PC-9 (cell line): ENCODE data around the gene CPXM1. TPM values are rescaled to one million over a fixed set of nuclear protein-coding genes. Genes with fewer than 3 reads are reported as not detected.

Source experiments
- BruUV-seq: library from RNA; stranded (reverse); fragments of 400-500 nt; replicated peaks from 2 replicates; lab custom pipeline; 2021; lab: Mats Ljungman, UMichigan
- CTCF ChIA-PET: fragments of 300-600 bp; sonication (Branson Sonifier 250); formaldehyde crosslinking; loops from one replicate; lab custom pipeline; 2022; ENCODE audit warnings: antibody characterized with exemption; lab: Charles Lee
- POLR2A ChIA-PET: fragments of 300-600 bp; sonication (Branson Sonifier 250); formaldehyde crosslinking; loops from one replicate; lab custom pipeline; 2022; ENCODE audit warnings: antibody characterized with exemption; ENCODE audit not compliant: unreplicated experiment; lab: Charles Lee
- DNase-seq, 2 experiments: peaks; one replicate each; pipeline versions ENCODE4 v3.0.0 to v3.0.0-alpha.2; 2015 to 2022; ENCODE audit warnings: mixed read lengths in 1 of 2
- H2AFZ ChIP-seq: fragments of 200-600 bp; sonication (generic); 2 replicates; pipeline ENCODE4 v1.8.1; 2017; ENCODE audit warnings: antibody characterized with exemption
- H3F3A ChIP-seq: fragments of 200-600 bp; sonication (generic); 2 replicates; pipeline ENCODE4 v1.8.1; 2017; ENCODE audit warnings: antibody characterized with exemption, mild to moderate bottlenecking, low read depth; ENCODE audit not compliant: insufficient read depth
- H3K27ac ChIP-seq: fragments of 200-600 bp; sonication (generic); 2 replicates; pipeline ENCODE4 v1.6.1; 2016; ENCODE audit warnings: mixed run types
- H3K27me3 ChIP-seq: fragments of 200-600 bp; sonication (generic); 2 replicates; pipeline ENCODE4 v1.6.1; 2016; ENCODE audit warnings: low read depth, mixed run types; ENCODE audit not compliant: insufficient read depth
- H3K36me3 ChIP-seq: fragments of 200-600 bp; sonication (generic); 2 replicates; pipeline ENCODE4 v1.6.1; 2016; ENCODE audit warnings: low read depth, mixed run types
- H3K4me1 ChIP-seq: fragments of 200-600 bp; sonication (generic); replicated peaks from 2 replicates; pipeline ENCODE4 v1.6.1; 2016; ENCODE audit warnings: mixed run types; ENCODE audit not compliant: insufficient read depth
- H3K4me2 ChIP-seq: fragments of 200-600 bp; sonication (generic); 2 replicates; pipeline ENCODE4 v1.6.1; 2017; ENCODE audit warnings: mixed run types
- H3K4me3 ChIP-seq: fragments of 200-600 bp; sonication (generic); 2 replicates; pipeline ENCODE4 v1.6.1; 2016; ENCODE audit warnings: mixed run types
- H3K79me2 ChIP-seq: fragments of 200-600 bp; sonication (generic); 2 replicates; pipeline ENCODE4 v1.6.1; 2017; ENCODE audit warnings: low read depth, mixed run types
- H3K9me2 ChIP-seq: fragments of 200-600 bp; sonication (generic); 2 replicates; pipeline ENCODE4 v1.8.1; 2017; ENCODE audit warnings: mild to moderate bottlenecking; ENCODE audit not compliant: insufficient read depth
- H3K9me3 ChIP-seq: fragments of 200-600 bp; sonication (generic); 2 replicates; pipeline ENCODE4 v1.8.1; 2016; ENCODE audit warnings: low read depth; ENCODE audit not compliant: insufficient read depth
- H4K20me1 ChIP-seq: fragments of 200-600 bp; sonication (generic); 2 replicates; pipeline ENCODE4 v1.8.1; 2017; ENCODE audit not compliant: insufficient read depth
- CTCF ChIP-seq: fragments of 200-600 bp; sonication (generic); conservative IDR thresholded peaks from 2 replicates; pipeline ENCODE4 v1.6.1; 2017; ENCODE audit warnings: mixed run types, antibody characterized with exemption, mild to moderate bottlenecking, moderate library complexity
- EZH2 ChIP-seq: fragments of 200-600 bp; sonication (generic); IDR thresholded peaks from 2 replicates; pipeline ENCODE4 v1.8.0; 2017; ENCODE audit warnings: antibody characterized with exemption, low read depth
- intact Hi-C: fragments of 100-400 bp; cut with micrococcal nuclease; formaldehyde crosslinking; loops from one replicate; pipeline ENCODE4 v1.10.0; 2022; ENCODE audit not compliant: unreplicated experiment
- total RNA-seq: library from RNA; stranded (reverse); gene quantifications from 2 replicates; pipeline ENCODE4 v1.2.3, GENCODE V29; 2021

Gene CPXM1
- total RNA-seq, 1 experiment from 2014 or later: not detected

- DNase-seq: peak; percentile 85 to 94
- no peak overlapping the region; the same call in 1 of the 2 replicates for H2AFZ ChIP-seq
- ChIA-PET POLR2A (interaction anchor here (0.6 to 0.7 kb wide), 4 partner anchors 417 to 1917 kb away, joined by 3 to 9 read pairs (median 8); partner anchors contain the start of gene ADISSP), CTCF (interaction anchor here (0.6 to 0.9 kb wide), 2 partner anchors 47 to 509 kb away, joined by 3 read pairs; partner anchors contain the start of gene C20orf141)
- H3K9me3 ChIP-seq: no peaks in the 10 kb centered on the region
- no peaks in the 10 kb centered on the region for H3K27me3 ChIP-seq
- intact Hi-C loops: loop anchor here (1.0 to 2.0 kb wide), 2 partner anchors 46 to 73 kb away; partner anchors contain the start of genes C20orf141, PCED1A and VPS16
- H4K20me1 ChIP-seq: no peaks in the 10 kb centered on the region
- H3K79me2 ChIP-seq: no peaks in the 10 kb centered on the region
- H3K4me3 ChIP-seq: no peak overlapping the region
- H3F3A ChIP-seq: no peaks in the 10 kb centered on the region; the same call in 1 of the 2 replicates
- peaks cover 8% of the 10 kb centered on the region for H3K4me1 ChIP-seq
- H3K9me2 ChIP-seq: no peaks in the 10 kb centered on the region
- TF ChIP-seq CTCF (no peak), EZH2 (no peak)
- BruUV-seq: no TSS peak
- H3K4me2 ChIP-seq: peak overlapping the region; percentile 52
- H3K36me3 ChIP-seq: no peaks in the 10 kb centered on the region
- no peak overlapping the region for H3K27ac ChIP-seq
Measured at GRCh38 chr20:2767768-2768631, 32.4 kb downstream of the CPXM1 start.

GRCh38 chr20:2763186-2763585, 37.2 kb downstream of the CPXM1 start:
- BruUV-seq: no TSS peak
- intact Hi-C loops: no loop called here
- POLR2A ChIA-PET: no interaction called here

More at GRCh38 chr20:2763186-2763585, 37.2 kb downstream of the CPXM1 start:
- Histone ChIP-seq H3K4me1 (peaks cover 6% of the 10 kb centered on the region; the same call in 1 of the 2 replicates), H3K79me2 (no peaks in the 10 kb centered on the region), H3K27ac (no peak overlapping the region), H3K4me3 (no peak overlapping the region), H3K27me3 (no peaks in the 10 kb centered on the region), H3K36me3 (no peaks in the 10 kb centered on the region), H3K4me2 (no peak overlapping the region), H3K9me3 (no peaks in the 10 kb centered on the region), H3K9me2 (no peaks in the 10 kb centered on the region), H4K20me1 (no peaks in the 10 kb centered on the region), H3F3A (no peaks in the 10 kb centered on the region; the same call in 1 of the 2 replicates), H2AFZ (no peak overlapping the region)
- CTCF ChIA-PET: no interaction called here
- no peak for DNase-seq
- TF ChIP-seq EZH2 (no peak), CTCF (no peak)
